T-cell (primary cell): ENCODE results near the gene GPR3. TPM values are rescaled to one million over a fixed set of nuclear protein-coding genes. Genes with fewer than 3 reads are reported as not detected.
A peak's percentile ranks its signal among the peaks of the same experiment; 100 is the strongest.
"Not testable (repeated sequence)": the region's sequence is repeated elsewhere in the genome, so short reads cannot be mapped to it uniquely, and the experiment has no call there.

Experiments used
- ATAC-seq, 4 experiments: fragments of 200-7000 bp in 3 of 4; fragments of 150-1000 bp in 1 of 4; cut with Tn5 transposase; replicated peaks in 1 of 4; 1 replicate in 3 of 4; 2 replicates in 1 of 4; pipeline ENCODE4 v1.10.0; 2021; ENCODE audit warnings: moderate library complexity in 3 of 4, mild to moderate bottlenecking in 2 of 4, moderate number of reproducible peaks in 1 of 4
- CTCF ChIA-PET, 2 donors: fragments of 300-600 bp; sonication (Branson Sonifier 250); formaldehyde crosslinking; loops; one replicate each; lab custom pipeline; 2022; ENCODE audit warnings: antibody characterized with exemption in 2 of 2; lab: Charles Lee
- POLR2A ChIA-PET, 2 donors: fragments of 300-600 bp; sonication (Branson Sonifier 250); formaldehyde crosslinking; loops; one replicate each; lab custom pipeline; 2022; ENCODE audit warnings: antibody characterized with exemption in 2 of 2; lab: Charles Lee
- DNase-seq, 35 experiments: peaks; one replicate each; pipeline versions ENCODE4 v3.0.0 to v3.0.0-alpha.2; 2013 to 2023
- H3K27ac ChIP-seq: one replicate; pipeline ENCODE4 v1.5.1; 2013; ENCODE audit warnings: low read length
- H3K27me3 ChIP-seq, 2 experiments: replicated peaks in 1 of 2; 1 replicate in 1 of 2; 2 replicates in 1 of 2; pipeline versions ENCODE4 v1.6.1 to v1.7.0; 2013; ENCODE audit warnings: low read length in 1 of 2, mixed read lengths in 1 of 2; ENCODE audit not compliant: control insufficient read depth in 2 of 2, insufficient read depth in 2 of 2; ENCODE audit errors: extremely low read depth in 1 of 2
- H3K36me3 ChIP-seq, 2 donors: 1 replicate in 1 of 2; 2 replicates in 1 of 2; pipeline versions ENCODE4 v1.6.1 to v1.7.0; 2013; ENCODE audit warnings: low read length in 1 of 2; ENCODE audit not compliant: control insufficient read depth in 2 of 2, insufficient read depth in 1 of 2; ENCODE audit errors: extremely low read depth in 1 of 2
- H3K4me1 ChIP-seq, 2 experiments: 1 replicate in 1 of 2; 2 replicates in 1 of 2; pipeline versions ENCODE4 v1.6.1 to v1.7.0; 2013; ENCODE audit warnings: low read length in 2 of 2, mixed read lengths in 1 of 2; ENCODE audit not compliant: insufficient read depth in 2 of 2, control insufficient read depth in 1 of 2; ENCODE audit errors: extremely low read depth in 1 of 2
- H3K4me3 ChIP-seq, 2 donors: 1 replicate in 1 of 2; 2 replicates in 1 of 2; pipeline versions ENCODE4 v1.5.1 to v1.7.0; 2013; ENCODE audit warnings: mild to moderate bottlenecking in 2 of 2, low read length in 1 of 2, moderate library complexity in 1 of 2; ENCODE audit not compliant: control insufficient read depth in 1 of 2; ENCODE audit errors: extremely low read depth in 1 of 2
- H3K9me3 ChIP-seq: 2 replicates; pipeline ENCODE4 v1.7.0; 2013
- H3K27ac Mint-ChIP-seq, 2 donors: one replicate each; pipeline ENCODE4 v1.8.0; 2020 to 2021; ENCODE audit warnings: mild to moderate bottlenecking in 2 of 2, mixed read lengths in 2 of 2
- H3K27me3 Mint-ChIP-seq, 2 donors: one replicate each; pipeline ENCODE4 v1.8.0; 2021 to 2022; ENCODE audit warnings: mixed read lengths in 2 of 2
- H3K36me3 Mint-ChIP-seq: one replicate; pipeline ENCODE4 v1.8.0; 2021; ENCODE audit warnings: mixed read lengths
- H3K4me1 Mint-ChIP-seq, 3 donors: one replicate each; pipeline ENCODE4 v1.8.0; 2020 to 2022; ENCODE audit warnings: mixed read lengths in 3 of 3, mild to moderate bottlenecking in 1 of 3
- H3K4me3 Mint-ChIP-seq, 3 donors: one replicate each; pipeline ENCODE4 v1.8.0; 2020 to 2022; ENCODE audit warnings: mild to moderate bottlenecking in 3 of 3, mixed read lengths in 3 of 3, moderate library complexity in 3 of 3
- H3K9me3 Mint-ChIP-seq, 3 donors: one replicate each; pipeline ENCODE4 v1.8.0; 2020 to 2022; ENCODE audit warnings: mixed read lengths in 3 of 3
- WGBS: methylation state at CpG from one replicate; pipeline ENCODE4 v1.1.5; 2013; ENCODE audit warnings: missing lambda C conversion rate; ENCODE audit not compliant: insufficient coverage; 5-methylcytosine and 5-hydroxymethylcytosine counted together
- total RNA-seq, 35 experiments: library from RNA in 6 of 35; stranded (reverse) in 6 of 35; fragments of 120-200 nt in 1 of 35; gene quantifications; one replicate each; pipeline versions ENCODE4 v1.2.1 to v1.2.4 and lab custom pipeline; 2013 to 2026

The GPR3 gene
- total RNA-seq, 5 donors from 2014 or later (not counting 1 experiment from before 2014, with no cell fraction given), result 0.21 to 0.35 TPM; not detected in 3

GRCh38 chr1:27428316-27429028 lies 36.0 kb downstream of the GPR3 start:
- ChIA-PET CTCF (interaction anchor here (0.5 to 2.2 kb wide), 10 partner anchors 14 to 301 kb away, joined by 3 to 10 read pairs (median 4); no protein-coding TSS in a partner anchor), POLR2A (interaction anchor here (0.6 kb wide), 4 partner anchors 9 to 1297 kb away, joined by 3 to 7 read pairs (median 3); no protein-coding TSS in a partner anchor)
- peak overlapping the region; percentile 88 to 94 for H3K27ac Mint-ChIP-seq
- peaks cover 60 to 69% of the 10 kb centered on the region in 2 experiments for H3K4me1 ChIP-seq
- WGBS, result 53% methylated on average over 3 of the region's 17 CpGs
- no peaks in the 10 kb centered on the region for H3K9me3 ChIP-seq
- no peaks in the 10 kb centered on the region for H3K9me3 Mint-ChIP-seq
- peak overlapping the region; percentile 9 to 51 for H3K4me3 ChIP-seq
- no peaks in the 10 kb centered on the region for H3K27me3 Mint-ChIP-seq
- H3K36me3 Mint-ChIP-seq, result peaks cover 26% of the 10 kb centered on the region
- DNase-seq (peak in 1 of 35 experiments; percentile 9), ATAC-seq (peak; percentile 22 to 34 (median 30))
- no peaks in the 10 kb centered on the region for H3K27me3 ChIP-seq
- H3K36me3 ChIP-seq, result peaks cover 11 to 31% of the 10 kb centered on the region in 2 donors
- H3K27ac ChIP-seq, result peak overlapping the region; percentile 43
- peak overlapping the region; percentile 62 to 74 (median 64) for H3K4me3 Mint-ChIP-seq
- peaks cover 76 to 82% (median 81%) of the 10 kb centered on the region in 3 donors for H3K4me1 Mint-ChIP-seq

DNA sequence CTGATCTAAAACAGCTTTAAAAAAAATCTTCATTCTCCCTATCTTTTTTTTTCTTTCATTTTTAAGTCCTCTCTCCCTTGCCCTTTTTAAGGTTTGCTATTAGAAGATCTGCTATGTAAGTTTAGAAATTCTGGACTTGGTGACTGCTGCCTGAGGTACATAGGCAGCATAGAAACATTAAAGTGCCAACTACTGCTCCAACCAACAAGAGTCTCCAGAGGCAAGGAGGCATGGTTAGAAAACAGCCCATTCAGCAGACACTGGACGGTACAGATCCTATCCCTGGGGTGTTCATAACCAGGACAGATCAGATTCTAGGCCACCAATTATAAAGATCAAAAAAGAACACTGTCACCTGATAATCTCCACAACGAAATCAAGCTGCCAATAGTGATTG lies 36.6 kb downstream of the GPR3 start:
- no peaks in the 10 kb centered on the region for H3K27me3 Mint-ChIP-seq
- peaks cover 26% of the 10 kb centered on the region for H3K36me3 Mint-ChIP-seq
- WGBS, result no CpG with 5 or more reads among the region's 2 CpGs
- H3K9me3 Mint-ChIP-seq, result no peaks in the 10 kb centered on the region
- H3K27ac ChIP-seq, result peak overlapping the region; percentile 43
- peak overlapping the region; percentile 62 to 74 (median 64) for H3K4me3 Mint-ChIP-seq
- DNase-seq (no peak), ATAC-seq (no peak)
- peaks cover 60 to 71% of the 10 kb centered on the region in 2 experiments for H3K4me1 ChIP-seq
- H3K36me3 ChIP-seq, result peaks cover 11 to 31% of the 10 kb centered on the region in 2 donors
- peak overlapping the region in 1 of 2 donors; percentile 51 for H3K4me3 ChIP-seq
- POLR2A ChIA-PET, result interaction anchor here (0.6 to 0.9 kb wide), 6 partner anchors 10 to 1297 kb away, joined by 3 to 7 read pairs (median 3); no protein-coding TSS in a partner anchor
- H3K27ac Mint-ChIP-seq, result peak overlapping the region; percentile 88 to 94
- CTCF ChIA-PET, result interaction anchor here (0.6 to 2.2 kb wide), 8 partner anchors 10 to 174 kb away, joined by 3 to 10 read pairs (median 4); no protein-coding TSS in a partner anchor
- no peaks in the 10 kb centered on the region for H3K9me3 ChIP-seq
- no peaks in the 10 kb centered on the region for H3K27me3 ChIP-seq
- peaks cover 78 to 82% (median 81%) of the 10 kb centered on the region in 3 donors for H3K4me1 Mint-ChIP-seq

GRCh38 chr1:27430903-27431600 lies 38.6 kb downstream of the GPR3 start:
- H3K9me3 ChIP-seq, result no peaks in the 10 kb centered on the region
- H3K27me3 Mint-ChIP-seq, result no peaks in the 10 kb centered on the region
- H3K36me3 ChIP-seq, result peaks cover 7 to 25% of the 10 kb centered on the region in 2 donors
- H3K4me1 Mint-ChIP-seq, result peaks cover 85 to 88% (median 85%) of the 10 kb centered on the region in 3 donors
- CTCF ChIA-PET, result interaction anchor here in 1 of 2 donors (0.6 to 2.2 kb wide), 7 partner anchors 14 to 269 kb away, joined by 3 to 10 read pairs (median 3); partner anchors contain the start of gene WASF2
- H3K36me3 Mint-ChIP-seq, result peaks cover 21% of the 10 kb centered on the region
- H3K4me3 Mint-ChIP-seq, result peak overlapping the region; percentile 31 to 74 (median 64)
- peak overlapping the region; percentile 88 to 91 for H3K27ac Mint-ChIP-seq
- DNase-seq, result peak in 27 of 35 experiments; percentile 5 to 66 (median 17)
- H3K4me1 ChIP-seq, result peaks cover 60 to 80% of the 10 kb centered on the region in 2 experiments
- H3K4me3 ChIP-seq, result peak overlapping the region in 1 of 2 donors; percentile 40
- no CpG with 5 or more reads among the region's 1 CpG for WGBS
- peak overlapping the region; percentile 45 for H3K27ac ChIP-seq
- H3K9me3 Mint-ChIP-seq, result no peaks in the 10 kb centered on the region
- no peaks in the 10 kb centered on the region for H3K27me3 ChIP-seq
- POLR2A ChIA-PET, result interaction anchor here (0.5 to 0.6 kb wide), 5 partner anchors 11 to 97 kb away, joined by 3 to 11 read pairs (median 3); no protein-coding TSS in a partner anchor
- peak; percentile 83 to 92 (median 88) for ATAC-seq

DNA sequence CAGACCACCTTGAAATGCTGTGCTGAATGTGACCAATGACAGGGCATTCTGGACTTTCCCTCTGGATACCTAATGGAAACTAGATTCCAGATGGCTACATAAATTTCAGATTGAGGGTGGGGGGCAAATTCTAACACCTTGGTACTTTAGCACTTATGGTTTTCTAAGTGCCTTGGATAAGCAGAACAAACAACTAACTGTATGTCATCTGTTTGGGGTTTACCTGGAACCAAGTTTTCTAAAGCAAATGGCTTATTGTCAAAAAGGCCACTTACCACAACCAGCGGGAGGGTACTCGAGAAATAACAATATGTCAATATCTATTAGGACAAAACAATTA lies 39.1 kb downstream of the GPR3 start:
- Mint-ChIP-seq H3K36me3 (peaks cover 18% of the 10 kb centered on the region), H3K27ac (peak overlapping the region; percentile 88 to 91)

DNA sequence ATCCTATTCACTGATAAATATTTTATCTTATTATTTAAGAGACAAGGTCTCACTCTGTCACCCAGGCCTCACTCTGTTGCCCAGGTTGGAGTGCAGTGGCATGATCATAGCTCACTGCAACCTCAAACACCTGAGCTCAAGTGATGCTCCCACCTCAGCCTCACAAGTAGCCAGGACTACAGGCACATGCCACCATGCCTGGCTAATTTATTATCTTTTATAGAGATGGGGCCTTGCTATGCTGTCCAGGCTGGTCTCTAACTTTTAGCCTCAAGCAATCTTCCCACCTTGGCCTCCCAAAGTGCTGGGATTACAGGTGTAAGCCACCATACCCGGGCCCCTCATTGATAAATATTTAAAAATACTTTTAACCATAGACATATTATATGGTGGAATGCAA lies 40.3 kb downstream of the GPR3 start:
- H3K27ac Mint-ChIP-seq, result peak overlapping the region in 1 of 2 donors; percentile 75
- not testable (repeated sequence) for H3K4me3 Mint-ChIP-seq, ATAC-seq, H3K9me3 Mint-ChIP-seq, H3K4me3 ChIP-seq, H3K9me3 ChIP-seq, DNase-seq, H3K36me3 Mint-ChIP-seq, H3K27me3 Mint-ChIP-seq, H3K27me3 ChIP-seq
- peaks cover 84 to 91% (median 88%) of the 10 kb centered on the region in 3 donors for H3K4me1 Mint-ChIP-seq
- Histone ChIP-seq H3K4me1 (peaks cover 69 to 76% of the 10 kb centered on the region in 2 experiments), H3K36me3 (peaks cover 7 to 10% of the 10 kb centered on the region in 2 donors), H3K27ac (peak overlapping the region; percentile 10)
- CTCF ChIA-PET, result interaction anchor here in 1 of 2 donors (0.6 to 0.8 kb wide), 3 partner anchors 10 to 403 kb away, joined by 3 to 6 read pairs (median 3); no protein-coding TSS in a partner anchor
- POLR2A ChIA-PET, result interaction anchor here in 1 of 2 donors (0.6 kb wide), 1 partner anchor 35 kb away, joined by 9 read pairs; no protein-coding TSS in a partner anchor
- WGBS, result no CpG with 5 or more reads among the region's 1 CpG

More for the DNA sequence above, 39.1 kb downstream of the GPR3 start:
- Histone ChIP-seq H3K9me3 (no peaks in the 10 kb centered on the region), H3K4me1 (peaks cover 64 to 83% of the 10 kb centered on the region in 2 experiments), H3K27ac (peak overlapping the region; percentile 45), H3K27me3 (no peaks in the 10 kb centered on the region), H3K4me3 (no peak overlapping the region), H3K36me3 (peaks cover 7 to 21% of the 10 kb centered on the region in 2 donors)
- ATAC-seq, result no peak
- ChIA-PET POLR2A (interaction anchor here (0.5 kb wide), 2 partner anchors 10 to 36 kb away, joined by 3 to 7 read pairs; no protein-coding TSS in a partner anchor), CTCF (interaction anchor here in 1 of 2 donors (0.7 to 1.7 kb wide), 2 partner anchors 15 to 269 kb away, joined by 3 to 6 read pairs; no protein-coding TSS in a partner anchor)
- Mint-ChIP-seq H3K4me3 (peak overlapping the region in 2 of 3 donors; percentile 31 to 74), H3K9me3 (no peaks in the 10 kb centered on the region), H3K4me1 (peaks cover 85 to 90% (median 88%) of the 10 kb centered on the region in 3 donors), H3K27me3 (no peaks in the 10 kb centered on the region)
- DNase-seq, result no peak
- WGBS, result no CpG with 5 or more reads among the region's 2 CpGs
